Keratinocyte (primary cell): Measurements from ENCODE around the gene TRIP13. TPM values are rescaled to one million over a fixed set of nuclear protein-coding genes. Genes with fewer than 3 reads are reported as not detected.

Source experiments
- DNase-seq: peaks from one replicate; pipeline ENCODE4 v3.0.0-alpha.2; 2011; ENCODE audit warnings: low read depth, missing footprints, low spot score
- FAIRE-seq: peaks from 2 replicates; lab custom pipeline; 2011; peaks lifted over from hg19 to GRCh38; lab: Jason Lieb, UNC
- H2AFZ ChIP-seq: 2 replicates; pipeline ENCODE4 v1.6.0; 2012; ENCODE audit warnings: low read length, control low read depth, inconsistent platforms; ENCODE audit not compliant: control insufficient read depth
- H3K27ac ChIP-seq: 2 replicates; pipeline ENCODE4 v1.5.1; 2011; ENCODE audit warnings: low read length; ENCODE audit not compliant: control insufficient read depth, insufficient read depth
- H3K27me3 ChIP-seq: 3 replicates; pipeline ENCODE4 v1.6.0; 2011; ENCODE audit warnings: low read length; ENCODE audit not compliant: control insufficient read depth, insufficient read depth; ENCODE audit errors: extremely low read depth
- H3K36me3 ChIP-seq, 2 experiments: 2 replicates in 1 of 2; 3 replicates in 1 of 2; pipeline ENCODE4 v1.5.1; 2011; ENCODE audit warnings: low read length in 2 of 2, mild to moderate bottlenecking in 1 of 2; ENCODE audit not compliant: control insufficient read depth in 2 of 2, insufficient read depth in 2 of 2; ENCODE audit errors: extremely low read depth in 1 of 2
- H3K4me1 ChIP-seq: 3 replicates; pipeline ENCODE4 v1.5.1; 2011; ENCODE audit warnings: low read length; ENCODE audit not compliant: control insufficient read depth, insufficient read depth; ENCODE audit errors: extremely low read depth
- H3K4me2 ChIP-seq: 3 replicates; pipeline ENCODE4 v1.6.0; 2011; ENCODE audit warnings: low read depth, low read length; ENCODE audit not compliant: control insufficient read depth, insufficient read depth; ENCODE audit errors: extremely low read depth
- H3K4me3 ChIP-seq, 3 experiments: fragments of 200-600 bp in 1 of 3; sonication (generic) in 1 of 3; 2 replicates in 2 of 3; 3 replicates in 1 of 3; pipeline ENCODE4 v1.5.1; 2011 to 2016; ENCODE audit warnings: low read length in 3 of 3, mild to moderate bottlenecking in 3 of 3, control low read depth in 2 of 3, inconsistent platforms in 1 of 3, low read depth in 1 of 3, mixed read lengths in 1 of 3, mixed run types in 1 of 3, moderate library complexity in 1 of 3; ENCODE audit not compliant: control insufficient read depth in 2 of 3, insufficient read depth in 2 of 3; ENCODE audit errors: extremely low read depth in 1 of 3
- H3K79me2 ChIP-seq: 2 replicates; pipeline ENCODE4 v1.6.0; 2012; ENCODE audit warnings: low read length; ENCODE audit not compliant: control insufficient read depth, insufficient read depth
- H3K9ac ChIP-seq: 3 replicates; pipeline ENCODE4 v1.6.0; 2011; ENCODE audit warnings: low read length; ENCODE audit not compliant: control insufficient read depth, insufficient read depth; ENCODE audit errors: extremely low read depth
- H3K9me1 ChIP-seq: 3 replicates; pipeline ENCODE4 v1.6.0; 2011; ENCODE audit warnings: low read length; ENCODE audit not compliant: control insufficient read depth, insufficient read depth; ENCODE audit errors: extremely low read depth
- H3K9me3 ChIP-seq: 2 replicates; pipeline ENCODE4 v1.5.1; 2012; ENCODE audit warnings: low read depth, low read length; ENCODE audit not compliant: control insufficient read depth
- H4K20me1 ChIP-seq: 3 replicates; pipeline ENCODE4 v1.6.0; 2011; ENCODE audit warnings: low read length; ENCODE audit not compliant: control insufficient read depth, insufficient read depth; ENCODE audit errors: extremely low read depth
- EZH2 ChIP-seq: IDR thresholded peaks from one replicate; pipeline ENCODE4 v1.6.1; 2012; ENCODE audit warnings: inconsistent platforms, mild to moderate bottlenecking, low read length, moderate library complexity
- dilution Hi-C: fragments of 300-500 bp; cut with MboI; formaldehyde crosslinking; loops from one replicate; pipeline ENCODE4 v1.7.0; 2020; ENCODE audit warnings: low sequenced_read_pairs; ENCODE audit not compliant: extremely low pct_ligation_motif_present
- polyA plus RNA-seq, 5 experiments: library from polyadenylated mRNA; depleted of rRNA in 3 of 5; stranded (reverse) in 3 of 5; stranded (forward) in 1 of 5; unstranded in 1 of 5; fragments of >200 nt; gene quantifications; 1 replicate in 1 of 5; 2 replicates in 3 of 5; 3 replicates in 1 of 5; pipeline versions ENCODE4 v1.2.1 to v1.2.3, GENCODE V29; 2011 to 2012; ENCODE audit warnings: missing spikeins in 2 of 5, low read depth in 1 of 5, low replicate concordance in 1 of 5
- TF ChIP-seq, protein P1 (sequence below), 3 experiments: IDR thresholded peaks in 1 of 3; conservative IDR thresholded peaks in 1 of 3; optimal IDR thresholded peaks in 1 of 3; 2 replicates in 2 of 3; 3 replicates in 1 of 3; pipeline versions ENCODE3 to v1.5.1; 2011; ENCODE audit warnings: low read length in 3 of 3, mild to moderate bottlenecking in 3 of 3, moderate library complexity in 2 of 3, control low read depth in 1 of 3, inconsistent platforms in 1 of 3; ENCODE audit not compliant: insufficient read depth in 2 of 3; ENCODE audit errors: extremely low read depth in 1 of 3

TRIP13 gene
- polyA plus RNA-seq, 1 donor (not counting 4 experiments of a cell fraction or from before 2014, with no cell fraction given) = 37.8 TPM

DNA sequence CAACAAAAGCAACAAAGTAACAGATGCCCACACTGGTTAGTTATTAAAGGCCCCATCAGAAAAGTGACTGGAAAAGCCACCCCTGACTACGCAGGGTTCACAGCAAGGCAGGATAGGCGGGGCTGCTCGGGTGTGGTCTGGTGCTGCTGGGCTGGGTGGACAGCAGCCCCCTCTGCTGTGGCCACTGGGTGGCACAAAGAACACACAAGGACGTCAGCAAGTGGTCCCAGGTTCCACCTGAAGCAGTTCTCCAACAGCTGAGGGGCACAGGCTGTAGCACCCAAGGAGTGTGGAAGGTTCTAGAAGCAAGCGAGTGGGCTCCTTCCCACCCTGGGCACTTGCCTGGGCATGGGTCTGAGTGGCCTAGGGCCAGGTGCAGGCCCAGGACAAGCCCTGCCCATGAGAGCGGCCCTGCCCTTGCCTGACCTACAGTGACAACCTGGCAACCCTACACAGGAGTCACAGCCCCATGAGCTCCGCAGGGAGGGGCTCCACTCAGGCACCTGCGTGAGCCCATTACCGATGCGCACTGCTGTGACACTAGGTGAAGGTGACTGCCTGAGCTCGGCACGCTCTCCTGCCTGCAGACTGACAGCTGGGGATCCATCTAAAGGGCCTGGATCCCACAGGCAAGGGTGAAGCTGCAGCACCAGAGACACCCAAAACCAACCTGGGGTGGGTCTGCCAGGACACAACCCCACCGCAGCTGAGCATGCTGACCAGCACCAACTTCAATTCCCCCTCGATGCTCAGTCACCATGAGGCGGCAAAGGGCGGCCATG is 8.1 kb upstream of the TRIP13 start:
- FAIRE-seq (no peak), DNase-seq (no peak)
- Histone ChIP-seq H3K9me1 (no peaks in the 10 kb centered on the region), H3K9ac (no peak overlapping the region), H3K4me1 (no peaks in the 10 kb centered on the region), H3K4me2 (no peak overlapping the region), H3K4me3 (no peak overlapping the region), H3K36me3 (peaks cover 55 to 70% of the 10 kb centered on the region in 2 experiments), H3K27me3 (no peaks in the 10 kb centered on the region), H3K9me3 (no peaks in the 10 kb centered on the region), H3K27ac (no peak overlapping the region), H3K79me2 (peaks cover 73% of the 10 kb centered on the region), H4K20me1 (peaks cover 13% of the 10 kb centered on the region), H2AFZ (no peak overlapping the region)
- dilution Hi-C loops = no loop called here
- TF ChIP-seq EZH2 = no peak
- TF ChIP-seq, protein P1, sequence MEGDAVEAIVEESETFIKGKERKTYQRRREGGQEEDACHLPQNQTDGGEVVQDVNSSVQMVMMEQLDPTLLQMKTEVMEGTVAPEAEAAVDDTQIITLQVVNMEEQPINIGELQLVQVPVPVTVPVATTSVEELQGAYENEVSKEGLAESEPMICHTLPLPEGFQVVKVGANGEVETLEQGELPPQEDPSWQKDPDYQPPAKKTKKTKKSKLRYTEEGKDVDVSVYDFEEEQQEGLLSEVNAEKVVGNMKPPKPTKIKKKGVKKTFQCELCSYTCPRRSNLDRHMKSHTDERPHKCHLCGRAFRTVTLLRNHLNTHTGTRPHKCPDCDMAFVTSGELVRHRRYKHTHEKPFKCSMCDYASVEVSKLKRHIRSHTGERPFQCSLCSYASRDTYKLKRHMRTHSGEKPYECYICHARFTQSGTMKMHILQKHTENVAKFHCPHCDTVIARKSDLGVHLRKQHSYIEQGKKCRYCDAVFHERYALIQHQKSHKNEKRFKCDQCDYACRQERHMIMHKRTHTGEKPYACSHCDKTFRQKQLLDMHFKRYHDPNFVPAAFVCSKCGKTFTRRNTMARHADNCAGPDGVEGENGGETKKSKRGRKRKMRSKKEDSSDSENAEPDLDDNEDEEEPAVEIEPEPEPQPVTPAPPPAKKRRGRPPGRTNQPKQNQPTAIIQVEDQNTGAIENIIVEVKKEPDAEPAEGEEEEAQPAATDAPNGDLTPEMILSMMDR (optimal IDR thresholded peaks at IDR 0.05 in 1 of 3, IDR thresholded peaks at IDR 0.05 in 1 of 3, conservative IDR thresholded peaks at IDR 0.05 in 1 of 3; ENCODE audit: extremely low read depth in 1 of 3, insufficient read depth in 2 of 3, low read length in 3 of 3) = no peak

GRCh38 chr5:885127-885442 is 7.6 kb upstream of the TRIP13 start:
- Histone ChIP-seq H3K27me3 (no peaks in the 10 kb centered on the region), H3K79me2 (peaks cover 75% of the 10 kb centered on the region), H3K9me1 (no peaks in the 10 kb centered on the region), H3K9me3 (no peaks in the 10 kb centered on the region), H2AFZ (no peak overlapping the region), H3K4me3 (no peak overlapping the region), H4K20me1 (peaks cover 13% of the 10 kb centered on the region), H3K27ac (no peak overlapping the region), H3K4me1 (no peaks in the 10 kb centered on the region), H3K9ac (no peak overlapping the region), H3K36me3 (peaks cover 56 to 71% of the 10 kb centered on the region in 2 experiments), H3K4me2 (no peak overlapping the region)
- TF ChIP-seq EZH2 = no peak
- DNase-seq = no peak
- dilution Hi-C loops = no loop called here
- FAIRE-seq = no peak
